Measurements from ENCODE around the gene MINDY4.

- TF ChIP-seq CTCF (conservative IDR thresholded peaks at IDR 0.05 in 1 of 2, IDR thresholded peaks at IDR 0.05 in 1 of 2; ENCODE audit: low read depth in 1 of 2, low read length in 2 of 2) = peak in 1 of 2 donors; percentile 22
- no peak for TF ChIP-seq EZH2 (IDR thresholded peaks at IDR 0.05; ENCODE audit: low read length, missing control alignments)
Measured at GRCh38 chr7:30771174-30771879, at the start of gene MINDY4.
